ENCODE data around the gene BTBD9. TPM values are rescaled to one million over a fixed set of nuclear protein-coding genes. Genes with fewer than 3 reads are reported as not detected.

The BTBD9 gene
- total RNA-seq, 1 experiment from 2014 or later, result 4.7 TPM

GRCh38 chr6:38554014-38554413 lies 85.7 kb downstream of the BTBD9 start:
- H3K9me3 ChIP-seq (ENCODE audit: low read length), result no peaks in the 10 kb centered on the region
- no peak overlapping the region for H3K4me3 ChIP-seq (ENCODE audit: low read length)
- H3K9me2 ChIP-seq (replicated peaks; ENCODE audit: insufficient read depth, low read length), result no peaks in the 10 kb centered on the region
- no peaks in the 10 kb centered on the region for H3K36me3 ChIP-seq (ENCODE audit: insufficient read depth, low read length)
- no peaks in the 10 kb centered on the region for H3K27me3 ChIP-seq (ENCODE audit: low read length)
- H3K79me2 ChIP-seq (ENCODE audit: low read length), result no peaks in the 10 kb centered on the region
- DNase-seq, result no peak
- H3K9ac ChIP-seq (ENCODE audit: low read length), result no peak overlapping the region
- no peak overlapping the region for H2AFZ ChIP-seq (ENCODE audit: low read length)
- H4K20me1 ChIP-seq (ENCODE audit: insufficient read depth, low read depth, low read length), result no peaks in the 10 kb centered on the region
- H3K4me1 ChIP-seq (ENCODE audit: low read length), result peaks cover 11% of the 10 kb centered on the region
- no peak overlapping the region for H3K4me2 ChIP-seq (ENCODE audit: low read depth, low read length, poor library complexity, severe bottlenecking)
- no peak overlapping the region for H3K27ac ChIP-seq (ENCODE audit: low read length)

GRCh38 chr6:38552121-38552520 lies 87.6 kb downstream of the BTBD9 start:
- no peak overlapping the region for H3K27ac ChIP-seq (ENCODE audit: low read length)
- DNase-seq, result peak; percentile 85
- no peaks in the 10 kb centered on the region for H4K20me1 ChIP-seq (ENCODE audit: insufficient read depth, low read depth, low read length)
- peak overlapping the region; percentile 21 for H3K4me2 ChIP-seq (ENCODE audit: low read depth, low read length, poor library complexity, severe bottlenecking)
- H3K9me3 ChIP-seq (ENCODE audit: low read length), result no peaks in the 10 kb centered on the region
- no peak overlapping the region for H2AFZ ChIP-seq (ENCODE audit: low read length)
- no peak overlapping the region for H3K9ac ChIP-seq (ENCODE audit: low read length)
- no peak overlapping the region for H3K4me3 ChIP-seq (ENCODE audit: low read length)
- no peaks in the 10 kb centered on the region for H3K36me3 ChIP-seq (ENCODE audit: insufficient read depth, low read length)
- no peaks in the 10 kb centered on the region for H3K27me3 ChIP-seq (ENCODE audit: low read length)
- H3K79me2 ChIP-seq (ENCODE audit: low read length), result no peaks in the 10 kb centered on the region
- H3K9me2 ChIP-seq (replicated peaks; ENCODE audit: insufficient read depth, low read length), result no peaks in the 10 kb centered on the region
- peaks cover 11% of the 10 kb centered on the region for H3K4me1 ChIP-seq (ENCODE audit: low read length)

GRCh38 chr6:38549795-38550194 lies 89.9 kb downstream of the BTBD9 start:
- Histone ChIP-seq H3K9me3 (ENCODE audit: low read length) (no peaks in the 10 kb centered on the region), H4K20me1 (ENCODE audit: insufficient read depth, low read depth, low read length) (no peaks in the 10 kb centered on the region), H3K27me3 (ENCODE audit: low read length) (no peaks in the 10 kb centered on the region), H3K9me2 (replicated peaks; ENCODE audit: insufficient read depth, low read length) (no peaks in the 10 kb centered on the region), H3K79me2 (ENCODE audit: low read length) (no peaks in the 10 kb centered on the region), H3K4me3 (ENCODE audit: low read length) (no peak overlapping the region), H3K9ac (ENCODE audit: low read length) (no peak overlapping the region), H2AFZ (ENCODE audit: low read length) (no peak overlapping the region), H3K4me1 (ENCODE audit: low read length) (peaks cover 11% of the 10 kb centered on the region), H3K4me2 (ENCODE audit: low read depth, low read length, poor library complexity, severe bottlenecking) (no peak overlapping the region), H3K27ac (ENCODE audit: low read length) (no peak overlapping the region), H3K36me3 (ENCODE audit: insufficient read depth, low read length) (no peaks in the 10 kb centered on the region)
- DNase-seq, result no peak

GRCh38 chr6:38549180-38549579 lies 90.5 kb downstream of the BTBD9 start:
- Histone ChIP-seq H3K4me3 (ENCODE audit: low read length) (no peak overlapping the region), H3K9me3 (ENCODE audit: low read length) (no peaks in the 10 kb centered on the region), H3K9me2 (replicated peaks; ENCODE audit: insufficient read depth, low read length) (no peaks in the 10 kb centered on the region), H3K4me2 (ENCODE audit: low read depth, low read length, poor library complexity, severe bottlenecking) (no peak overlapping the region), H3K27ac (ENCODE audit: low read length) (no peak overlapping the region), H3K4me1 (ENCODE audit: low read length) (peaks cover 11% of the 10 kb centered on the region), H4K20me1 (ENCODE audit: insufficient read depth, low read depth, low read length) (no peaks in the 10 kb centered on the region), H3K9ac (ENCODE audit: low read length) (no peak overlapping the region), H2AFZ (ENCODE audit: low read length) (no peak overlapping the region), H3K79me2 (ENCODE audit: low read length) (no peaks in the 10 kb centered on the region), H3K36me3 (ENCODE audit: insufficient read depth, low read length) (no peaks in the 10 kb centered on the region), H3K27me3 (ENCODE audit: low read length) (no peaks in the 10 kb centered on the region)
- DNase-seq, result no peak

- Histone ChIP-seq H3K36me3 (ENCODE audit: insufficient read depth, low read length) (no peaks in the 10 kb centered on the region), H3K4me1 (ENCODE audit: low read length) (no peaks in the 10 kb centered on the region), H3K27me3 (ENCODE audit: low read length) (no peaks in the 10 kb centered on the region), H3K4me3 (ENCODE audit: low read length) (no peak overlapping the region), H3K9me2 (replicated peaks; ENCODE audit: insufficient read depth, low read length) (no peaks in the 10 kb centered on the region), H3K9ac (ENCODE audit: low read length) (no peak overlapping the region), H3K79me2 (ENCODE audit: low read length) (no peaks in the 10 kb centered on the region), H4K20me1 (ENCODE audit: insufficient read depth, low read depth, low read length) (no peaks in the 10 kb centered on the region), H2AFZ (ENCODE audit: low read length) (no peak overlapping the region), H3K9me3 (ENCODE audit: low read length) (no peaks in the 10 kb centered on the region), H3K4me2 (ENCODE audit: low read depth, low read length, poor library complexity, severe bottlenecking) (no peak overlapping the region), H3K27ac (ENCODE audit: low read length) (no peak overlapping the region)
- no peak for DNase-seq
Measured at GRCh38 chr6:38543022-38543421, 96.7 kb downstream of the BTBD9 start.

GRCh38 chr6:38542031-38542430 lies 97.7 kb downstream of the BTBD9 start:
- no peaks in the 10 kb centered on the region for H4K20me1 ChIP-seq (ENCODE audit: insufficient read depth, low read depth, low read length)
- H3K79me2 ChIP-seq (ENCODE audit: low read length), result no peaks in the 10 kb centered on the region
- no peaks in the 10 kb centered on the region for H3K9me2 ChIP-seq (replicated peaks; ENCODE audit: insufficient read depth, low read length)
- no peaks in the 10 kb centered on the region for H3K27me3 ChIP-seq (ENCODE audit: low read length)
- H3K4me3 ChIP-seq (ENCODE audit: low read length), result no peak overlapping the region
- no peak for DNase-seq
- no peak overlapping the region for H3K27ac ChIP-seq (ENCODE audit: low read length)
- H3K9ac ChIP-seq (ENCODE audit: low read length), result no peak overlapping the region
- H2AFZ ChIP-seq (ENCODE audit: low read length), result no peak overlapping the region
- H3K4me1 ChIP-seq (ENCODE audit: low read length), result no peaks in the 10 kb centered on the region
- H3K4me2 ChIP-seq (ENCODE audit: low read depth, low read length, poor library complexity, severe bottlenecking), result no peak overlapping the region
- no peaks in the 10 kb centered on the region for H3K9me3 ChIP-seq (ENCODE audit: low read length)
- no peaks in the 10 kb centered on the region for H3K36me3 ChIP-seq (ENCODE audit: insufficient read depth, low read length)

- no peak overlapping the region for H3K27ac ChIP-seq (ENCODE audit: low read length)
- no peaks in the 10 kb centered on the region for H3K9me3 ChIP-seq (ENCODE audit: low read length)
- H2AFZ ChIP-seq (ENCODE audit: low read length), result no peak overlapping the region
- no peaks in the 10 kb centered on the region for H3K27me3 ChIP-seq (ENCODE audit: low read length)
- no peaks in the 10 kb centered on the region for H3K4me1 ChIP-seq (ENCODE audit: low read length)
- no peak for DNase-seq
- no peaks in the 10 kb centered on the region for H3K9me2 ChIP-seq (replicated peaks; ENCODE audit: insufficient read depth, low read length)
- no peaks in the 10 kb centered on the region for H3K79me2 ChIP-seq (ENCODE audit: low read length)
- H3K36me3 ChIP-seq (ENCODE audit: insufficient read depth, low read length), result no peaks in the 10 kb centered on the region
- H4K20me1 ChIP-seq (ENCODE audit: insufficient read depth, low read depth, low read length), result peaks cover 4% of the 10 kb centered on the region; the same call in 1 of the 2 replicates
- H3K4me2 ChIP-seq (ENCODE audit: low read depth, low read length, poor library complexity, severe bottlenecking), result no peak overlapping the region
- H3K4me3 ChIP-seq (ENCODE audit: low read length), result no peak overlapping the region
- H3K9ac ChIP-seq (ENCODE audit: low read length), result no peak overlapping the region
Measured at GRCh38 chr6:38533064-38533463, 106.7 kb downstream of the BTBD9 start.

GRCh38 chr6:38531134-38531533 lies 108.6 kb downstream of the BTBD9 start:
- Histone ChIP-seq H3K4me3 (ENCODE audit: low read length) (no peak overlapping the region), H3K27ac (ENCODE audit: low read length) (no peak overlapping the region), H3K4me1 (ENCODE audit: low read length) (no peaks in the 10 kb centered on the region), H3K79me2 (ENCODE audit: low read length) (no peaks in the 10 kb centered on the region), H2AFZ (ENCODE audit: low read length) (no peak overlapping the region), H3K9me3 (ENCODE audit: low read length) (no peaks in the 10 kb centered on the region), H3K9ac (ENCODE audit: low read length) (no peak overlapping the region), H3K27me3 (ENCODE audit: low read length) (no peaks in the 10 kb centered on the region), H3K4me2 (ENCODE audit: low read depth, low read length, poor library complexity, severe bottlenecking) (no peak overlapping the region), H4K20me1 (ENCODE audit: insufficient read depth, low read depth, low read length) (peaks cover 4% of the 10 kb centered on the region; the same call in 1 of the 2 replicates), H3K36me3 (ENCODE audit: insufficient read depth, low read length) (no peaks in the 10 kb centered on the region), H3K9me2 (replicated peaks; ENCODE audit: insufficient read depth, low read length) (no peaks in the 10 kb centered on the region)
- DNase-seq, result no peak

Data from Karpas-422 (cell line).